ENCODE data around the gene SORBS2.
"Not testable (repeated sequence)": the region's sequence is repeated elsewhere in the genome, so short reads cannot be mapped to it uniquely, and the experiment has no call there.

DNA sequence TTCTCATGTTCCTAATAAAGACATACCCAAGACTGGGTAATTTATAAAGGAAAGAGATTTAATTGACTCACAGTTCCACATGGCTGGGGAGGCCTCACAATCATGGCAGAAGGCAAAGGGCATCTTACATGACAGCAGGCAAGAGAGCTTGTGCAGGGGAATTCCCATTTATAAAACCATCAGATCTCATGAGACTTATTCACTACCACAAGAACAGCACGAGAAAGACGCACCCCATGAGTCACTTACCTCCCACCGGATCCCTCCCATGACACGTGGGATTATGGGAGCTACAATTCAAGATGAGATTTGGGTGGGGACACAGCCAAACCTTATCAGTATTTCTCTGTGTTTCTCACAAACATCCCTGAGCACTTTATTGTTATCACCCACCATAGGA is 104.4 kb downstream of the SORBS2 start:
- TF ChIP-seq, protein P1, sequence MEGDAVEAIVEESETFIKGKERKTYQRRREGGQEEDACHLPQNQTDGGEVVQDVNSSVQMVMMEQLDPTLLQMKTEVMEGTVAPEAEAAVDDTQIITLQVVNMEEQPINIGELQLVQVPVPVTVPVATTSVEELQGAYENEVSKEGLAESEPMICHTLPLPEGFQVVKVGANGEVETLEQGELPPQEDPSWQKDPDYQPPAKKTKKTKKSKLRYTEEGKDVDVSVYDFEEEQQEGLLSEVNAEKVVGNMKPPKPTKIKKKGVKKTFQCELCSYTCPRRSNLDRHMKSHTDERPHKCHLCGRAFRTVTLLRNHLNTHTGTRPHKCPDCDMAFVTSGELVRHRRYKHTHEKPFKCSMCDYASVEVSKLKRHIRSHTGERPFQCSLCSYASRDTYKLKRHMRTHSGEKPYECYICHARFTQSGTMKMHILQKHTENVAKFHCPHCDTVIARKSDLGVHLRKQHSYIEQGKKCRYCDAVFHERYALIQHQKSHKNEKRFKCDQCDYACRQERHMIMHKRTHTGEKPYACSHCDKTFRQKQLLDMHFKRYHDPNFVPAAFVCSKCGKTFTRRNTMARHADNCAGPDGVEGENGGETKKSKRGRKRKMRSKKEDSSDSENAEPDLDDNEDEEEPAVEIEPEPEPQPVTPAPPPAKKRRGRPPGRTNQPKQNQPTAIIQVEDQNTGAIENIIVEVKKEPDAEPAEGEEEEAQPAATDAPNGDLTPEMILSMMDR (IDR thresholded peaks at IDR 0.05), result not testable (repeated sequence)
- not testable (repeated sequence) for TF ChIP-seq POLR2AphosphoS5 (IDR thresholded peaks at IDR 0.05)

All from gastroesophageal sphincter (tissue), 3 donors.